Mucosa of descending colon (tissue), 3 donors: ENCODE results near the gene IL1RL2. TPM values are rescaled to one million over a fixed set of nuclear protein-coding genes. Genes with fewer than 3 reads are reported as not detected.
A peak's percentile ranks its signal among the peaks of the same experiment; 100 is the strongest.

Experiments used
- ATAC-seq: fragments of 200-7000 bp; cut with Tn5 transposase; one replicate; pipeline ENCODE4 v1.9.1; 2020; ENCODE audit warnings: mild to moderate bottlenecking, moderate library complexity
- DNase-seq, 3 donors: peaks; one replicate each; pipeline ENCODE4 v3.0.0-alpha.2; 2020
- H3K36me3 ChIP-seq: fragments of 200-600 bp; one replicate; pipeline ENCODE4 v1.8.0; 2021; ENCODE audit warnings: low read depth, mild to moderate bottlenecking
- H3K4me1 ChIP-seq: fragments of 200-600 bp; one replicate; pipeline ENCODE4 v1.8.0; 2021; ENCODE audit warnings: low read depth, mild to moderate bottlenecking
- H3K4me3 ChIP-seq: fragments of 200-600 bp; one replicate; pipeline ENCODE4 v1.8.0; 2021; ENCODE audit warnings: mild to moderate bottlenecking
- H3K9me3 ChIP-seq: fragments of 200-600 bp; one replicate; pipeline ENCODE4 v1.8.0; 2021; ENCODE audit warnings: mild to moderate bottlenecking
- intact Hi-C, 2 donors: fragments of 100-400 bp; cut with DNase I in 1 of 2; cut with micrococcal nuclease in 1 of 2; formaldehyde crosslinking; loops; one replicate each; pipeline versions ENCODE4 v1.11.0 to v1.11.1; 2022; cut with DNase I, micrococcal nuclease
- total RNA-seq, 3 donors: library from RNA; stranded (reverse); fragmentation: NEBNext Ultra II Directional in 2 of 3; extraction: Animal tissue kit (Norgen Biotek cat#: 25700) in 2 of 3; gene quantifications; one replicate each; pipeline versions ENCODE4 v1.2.1 to v1.2.4, GENCODE V29; 2021 to 2023
- TF ChIP-seq, protein P1 (sequence below): fragments of 200-600 bp; IDR thresholded peaks from one replicate; pipeline ENCODE4 v1.8.0; 2022; ENCODE audit warnings: antibody characterized with exemption, mild to moderate bottlenecking
- donor health status: DM: no; HTN: no; CAD: no; lungs with moderate emphysema.
- donor health status: DM: no; HTN: no; CAD: no.
- donor health status: DM: no; HTN: yes; CAD: no.

Gene IL1RL2
- total RNA-seq, 3 donors from 2014 or later = 1.5 to 1.7 (median 1.5) TPM

DNA sequence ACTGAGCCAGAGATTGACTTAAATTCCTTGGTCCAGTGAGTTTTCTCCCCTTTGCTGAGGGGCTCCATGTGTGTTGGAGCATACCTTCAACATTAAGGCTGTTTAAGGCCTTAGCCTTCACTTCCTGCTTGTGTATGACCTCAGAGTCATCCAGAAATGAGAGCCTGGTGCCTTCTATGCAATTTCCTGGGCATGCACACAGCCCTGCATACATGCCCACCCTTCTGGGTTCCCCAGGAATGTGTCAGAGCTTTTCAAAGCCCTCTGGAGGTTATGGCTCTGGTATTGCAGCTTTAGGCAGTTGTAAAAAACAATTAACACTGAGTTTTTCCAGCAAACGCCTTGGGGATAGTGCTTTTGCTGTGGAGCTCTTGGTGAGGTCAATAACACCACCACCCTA is 27.5 kb upstream of the IL1RL2 start:
- ATAC-seq = no peak

DNA sequence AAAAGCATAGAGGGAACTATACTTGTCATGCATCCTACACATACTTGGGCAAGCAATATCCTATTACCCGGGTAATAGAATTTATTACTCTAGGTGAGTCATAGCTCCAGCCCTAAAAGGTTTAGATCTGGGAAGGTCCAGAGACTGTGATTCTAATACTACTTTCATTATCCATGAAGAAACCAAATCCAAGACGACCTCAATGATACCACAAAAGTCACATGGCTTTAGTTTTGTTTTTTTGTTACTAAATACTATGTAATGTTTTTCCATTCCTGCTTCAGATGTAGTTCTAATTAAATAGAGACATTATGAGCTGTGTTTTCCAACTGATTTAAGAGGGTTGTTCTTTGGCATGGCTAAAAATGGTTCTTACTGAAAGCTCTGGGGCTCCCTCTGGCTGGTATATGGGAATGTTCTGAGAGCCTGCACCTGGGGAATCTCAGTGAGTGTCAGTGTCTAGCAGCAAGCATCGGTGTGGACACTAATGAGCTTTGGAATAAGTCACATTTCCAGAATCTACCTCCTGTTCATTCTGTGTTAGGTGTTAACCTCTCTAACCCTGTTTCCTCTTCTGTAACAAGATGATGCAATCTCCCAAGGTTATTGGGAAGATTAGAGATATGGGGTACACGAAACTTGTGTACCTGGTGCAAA is 20.5 kb upstream of the IL1RL2 start:
- DNase-seq (peak in 1 of 3 donors; percentile 64), ATAC-seq (peak; percentile 90)
- Histone ChIP-seq H3K4me3 (no peak overlapping the region), H3K4me1 (peaks cover 5% of the 10 kb centered on the region), H3K9me3 (no peaks in the 10 kb centered on the region), H3K36me3 (no peaks in the 10 kb centered on the region)
- intact Hi-C loops = loop anchor here in 1 of 2 donors (5.0 kb wide), 1 partner anchor 144 kb away; no protein-coding TSS in a partner anchor
- TF ChIP-seq, protein P1, sequence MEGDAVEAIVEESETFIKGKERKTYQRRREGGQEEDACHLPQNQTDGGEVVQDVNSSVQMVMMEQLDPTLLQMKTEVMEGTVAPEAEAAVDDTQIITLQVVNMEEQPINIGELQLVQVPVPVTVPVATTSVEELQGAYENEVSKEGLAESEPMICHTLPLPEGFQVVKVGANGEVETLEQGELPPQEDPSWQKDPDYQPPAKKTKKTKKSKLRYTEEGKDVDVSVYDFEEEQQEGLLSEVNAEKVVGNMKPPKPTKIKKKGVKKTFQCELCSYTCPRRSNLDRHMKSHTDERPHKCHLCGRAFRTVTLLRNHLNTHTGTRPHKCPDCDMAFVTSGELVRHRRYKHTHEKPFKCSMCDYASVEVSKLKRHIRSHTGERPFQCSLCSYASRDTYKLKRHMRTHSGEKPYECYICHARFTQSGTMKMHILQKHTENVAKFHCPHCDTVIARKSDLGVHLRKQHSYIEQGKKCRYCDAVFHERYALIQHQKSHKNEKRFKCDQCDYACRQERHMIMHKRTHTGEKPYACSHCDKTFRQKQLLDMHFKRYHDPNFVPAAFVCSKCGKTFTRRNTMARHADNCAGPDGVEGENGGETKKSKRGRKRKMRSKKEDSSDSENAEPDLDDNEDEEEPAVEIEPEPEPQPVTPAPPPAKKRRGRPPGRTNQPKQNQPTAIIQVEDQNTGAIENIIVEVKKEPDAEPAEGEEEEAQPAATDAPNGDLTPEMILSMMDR = peak; percentile 36

More for the DNA sequence above, 27.5 kb upstream of the IL1RL2 start:
- TF ChIP-seq, protein P1 = no peak
- Histone ChIP-seq H3K4me1 (peaks cover 5% of the 10 kb centered on the region), H3K9me3 (no peaks in the 10 kb centered on the region), H3K36me3 (no peaks in the 10 kb centered on the region), H3K4me3 (no peak overlapping the region)
- intact Hi-C loops = no loop called here
- DNase-seq = no peak

DNA sequence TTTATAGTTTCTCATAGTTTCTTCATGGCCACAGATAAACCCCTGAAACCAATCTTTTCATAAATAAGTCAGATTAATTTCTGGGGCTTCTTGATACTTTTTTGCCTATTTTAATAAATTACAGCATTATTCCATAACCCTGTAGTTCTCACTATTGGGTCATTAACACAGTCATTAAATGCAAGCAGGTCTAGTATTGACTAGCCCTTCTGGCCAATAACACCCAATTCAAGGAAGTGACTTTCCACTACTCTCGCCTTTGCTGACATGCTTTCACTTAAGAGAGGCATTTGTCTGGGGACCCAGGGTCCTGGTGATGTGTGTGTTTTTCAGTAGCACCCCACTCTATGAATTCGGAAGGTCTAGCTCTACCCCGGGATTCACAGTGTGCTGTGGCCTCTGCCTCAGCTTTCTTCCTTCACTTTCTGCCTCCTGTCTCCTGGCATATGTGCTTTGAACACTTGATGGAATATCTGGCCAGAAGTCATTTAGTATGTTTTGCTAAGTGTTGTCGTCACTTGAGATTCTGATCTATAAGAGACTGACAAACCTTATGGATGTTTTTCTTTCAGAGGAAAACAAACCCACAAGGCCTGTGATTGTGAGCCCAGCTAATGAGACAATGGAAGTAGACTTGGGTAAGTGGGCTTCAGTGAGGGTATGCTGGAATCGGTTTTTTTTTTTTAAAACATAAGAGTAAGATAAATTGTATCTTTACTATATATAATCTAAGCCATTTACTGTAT is 18.6 kb upstream of the IL1RL2 start:
- H3K36me3 ChIP-seq = no peaks in the 10 kb centered on the region
- intact Hi-C loops = loop anchor here in 1 of 2 donors (5.0 kb wide), 1 partner anchor 146 kb away; no protein-coding TSS in a partner anchor

DNA sequence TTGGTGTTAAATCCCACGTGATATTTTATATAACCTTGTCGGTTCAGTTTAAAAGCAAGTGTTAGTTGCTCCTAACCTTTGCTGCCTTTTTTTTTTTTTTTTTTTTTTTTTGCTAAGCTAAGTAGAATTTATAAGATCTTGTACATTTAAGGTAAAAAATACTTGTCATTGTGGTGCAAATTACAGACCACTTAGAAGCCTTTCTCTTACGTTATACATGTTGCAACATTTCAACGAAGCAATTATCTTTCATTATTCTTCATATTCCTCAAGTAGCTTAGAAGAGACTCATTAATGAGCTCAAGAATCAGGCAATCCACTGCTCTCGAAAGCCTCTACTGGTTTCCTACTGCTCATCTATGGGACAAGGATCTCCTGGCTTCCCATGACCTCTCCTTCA is 14.9 kb upstream of the IL1RL2 start:
- ATAC-seq = no peak
- TF ChIP-seq, protein P1 = no peak
- no peaks in the 10 kb centered on the region for H3K9me3 ChIP-seq
- intact Hi-C loops = loop anchor here in 1 of 2 donors (10.0 kb wide), 1 partner anchor 73 kb away; no protein-coding TSS in a partner anchor
- no peaks in the 10 kb centered on the region for H3K36me3 ChIP-seq
- H3K4me3 ChIP-seq = no peak overlapping the region
- no peaks in the 10 kb centered on the region for H3K4me1 ChIP-seq
- DNase-seq = no peak

More for the DNA sequence above, 18.6 kb upstream of the IL1RL2 start:
- Histone ChIP-seq H3K9me3 (no peaks in the 10 kb centered on the region), H3K4me3 (no peak overlapping the region), H3K4me1 (no peaks in the 10 kb centered on the region)
- TF ChIP-seq, protein P1 = no peak
- DNase-seq (no peak), ATAC-seq (no peak)

DNA sequence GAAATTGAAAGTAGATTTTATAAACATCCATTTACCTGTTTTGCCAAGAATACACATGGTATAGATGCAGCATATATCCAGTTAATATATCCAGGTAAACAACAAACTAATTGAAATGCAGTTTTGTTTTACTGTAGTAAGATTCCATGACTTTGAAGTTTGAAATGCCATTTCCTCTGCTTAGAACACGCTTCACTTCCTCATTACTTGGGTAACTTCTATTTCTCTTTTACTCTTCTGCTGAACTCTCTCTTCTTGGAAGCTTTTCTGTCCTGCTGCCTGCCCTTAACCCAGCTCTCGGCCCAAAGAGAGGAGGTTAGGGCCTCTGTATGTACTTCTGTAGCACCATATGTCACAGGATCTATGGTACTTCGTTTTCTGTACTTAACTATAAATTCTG is 14.1 kb upstream of the IL1RL2 start:
- TF ChIP-seq, protein P1 = no peak
- no peak for ATAC-seq
- intact Hi-C loops = loop anchor here in 1 of 2 donors (10.0 kb wide), 1 partner anchor 72 kb away; no protein-coding TSS in a partner anchor
- H3K9me3 ChIP-seq = no peaks in the 10 kb centered on the region
- no peaks in the 10 kb centered on the region for H3K36me3 ChIP-seq
- H3K4me1 ChIP-seq = no peaks in the 10 kb centered on the region
- H3K4me3 ChIP-seq = no peak overlapping the region
- DNase-seq = no peak
